Smooth muscle cell (in vitro differentiated cells): Measurements from ENCODE around the gene MMP25. TPM values are rescaled to one million over a fixed set of nuclear protein-coding genes. Genes with fewer than 3 reads are reported as not detected.

Experiments
- DNase-seq: peaks from one replicate; lab custom pipeline; 2025; ENCODE audit not compliant: unreplicated experiment; lab: John Stamatoyannopoulos, UW
- H2AFZ ChIP-seq: fragments of 200-600 bp; sonication (generic); 2 replicates; pipeline ENCODE4 v1.6.0; 2016; ENCODE audit warnings: antibody characterized with exemption, low read depth, mild to moderate bottlenecking
- H3F3A ChIP-seq: fragments of 200-600 bp; sonication (generic); 2 replicates; pipeline ENCODE4 v1.6.0; 2017; ENCODE audit warnings: antibody characterized with exemption, low read depth
- H3K27ac ChIP-seq: fragments of 200-600 bp; sonication (generic); 2 replicates; pipeline ENCODE4 v1.5.1; 2016; ENCODE audit warnings: low read depth, mild to moderate bottlenecking
- H3K27me3 ChIP-seq: fragments of 200-600 bp; sonication (generic); 2 replicates; pipeline ENCODE4 v1.6.1; 2016; ENCODE audit warnings: low read depth, mild to moderate bottlenecking
- H3K36me3 ChIP-seq: fragments of 200-600 bp; sonication (generic); 2 replicates; pipeline ENCODE4 v1.5.1; 2016; ENCODE audit warnings: low read depth
- H3K4me1 ChIP-seq: fragments of 200-600 bp; sonication (generic); 2 replicates; pipeline ENCODE4 v1.5.1; 2016; ENCODE audit warnings: low read depth
- H3K4me2 ChIP-seq: fragments of 200-600 bp; sonication (generic); 2 replicates; pipeline ENCODE4 v1.6.0; 2016; ENCODE audit warnings: mild to moderate bottlenecking
- H3K4me3 ChIP-seq: fragments of 200-600 bp; sonication (generic); 2 replicates; pipeline ENCODE4 v1.5.1; 2016; ENCODE audit warnings: mild to moderate bottlenecking
- H3K79me2 ChIP-seq: fragments of 200-600 bp; sonication (generic); 2 replicates; pipeline ENCODE4 v1.6.0; 2016; ENCODE audit warnings: low read depth, mild to moderate bottlenecking
- H3K9ac ChIP-seq: fragments of 200-600 bp; sonication (generic); 2 replicates; pipeline ENCODE4 v1.6.0; 2016; ENCODE audit warnings: low read depth
- H3K9me3 ChIP-seq: fragments of 200-600 bp; sonication (generic); replicated peaks from 2 replicates; pipeline ENCODE4 v1.5.1; 2016; ENCODE audit warnings: low read depth
- H4K20me1 ChIP-seq: fragments of 200-600 bp; sonication (generic); 2 replicates; pipeline ENCODE4 v1.6.0; 2016; ENCODE audit warnings: low read depth
- WGBS: methylation state at CpG from one replicate; pipeline ENCODE4 v1.1.7; 2016; ENCODE audit warnings: low lambda C conversion rate; 5-methylcytosine and 5-hydroxymethylcytosine counted together
- polyA plus RNA-seq: library from polyadenylated mRNA; unstranded; fragments of >200 nt; fragmentation: Nextera tagmentation; extraction: Ambion mirVana; gene quantifications from 2 replicates; pipeline ENCODE4 v1.2.1, GENCODE V29; 2016
- total RNA-seq: library from RNA; depleted of rRNA; stranded (reverse); fragments of >200 nt; gene quantifications from 2 replicates; pipeline ENCODE4 v1.2.3, GENCODE V29; 2014
- TF ChIP-seq, protein P1 (sequence below): fragments of 200-600 bp; sonication (generic); IDR thresholded peaks from 2 replicates; pipeline ENCODE4 v1.5.1; 2017; ENCODE audit warnings: borderline replicate concordance, mild to moderate bottlenecking, antibody characterized with exemption; ENCODE audit not compliant: insufficient read depth, poor library complexity, severe bottlenecking

MMP25 gene
- total and polyA plus RNA-seq, 2 experiments from 2014 or later = 0.90 to 1.3 TPM

DNA sequence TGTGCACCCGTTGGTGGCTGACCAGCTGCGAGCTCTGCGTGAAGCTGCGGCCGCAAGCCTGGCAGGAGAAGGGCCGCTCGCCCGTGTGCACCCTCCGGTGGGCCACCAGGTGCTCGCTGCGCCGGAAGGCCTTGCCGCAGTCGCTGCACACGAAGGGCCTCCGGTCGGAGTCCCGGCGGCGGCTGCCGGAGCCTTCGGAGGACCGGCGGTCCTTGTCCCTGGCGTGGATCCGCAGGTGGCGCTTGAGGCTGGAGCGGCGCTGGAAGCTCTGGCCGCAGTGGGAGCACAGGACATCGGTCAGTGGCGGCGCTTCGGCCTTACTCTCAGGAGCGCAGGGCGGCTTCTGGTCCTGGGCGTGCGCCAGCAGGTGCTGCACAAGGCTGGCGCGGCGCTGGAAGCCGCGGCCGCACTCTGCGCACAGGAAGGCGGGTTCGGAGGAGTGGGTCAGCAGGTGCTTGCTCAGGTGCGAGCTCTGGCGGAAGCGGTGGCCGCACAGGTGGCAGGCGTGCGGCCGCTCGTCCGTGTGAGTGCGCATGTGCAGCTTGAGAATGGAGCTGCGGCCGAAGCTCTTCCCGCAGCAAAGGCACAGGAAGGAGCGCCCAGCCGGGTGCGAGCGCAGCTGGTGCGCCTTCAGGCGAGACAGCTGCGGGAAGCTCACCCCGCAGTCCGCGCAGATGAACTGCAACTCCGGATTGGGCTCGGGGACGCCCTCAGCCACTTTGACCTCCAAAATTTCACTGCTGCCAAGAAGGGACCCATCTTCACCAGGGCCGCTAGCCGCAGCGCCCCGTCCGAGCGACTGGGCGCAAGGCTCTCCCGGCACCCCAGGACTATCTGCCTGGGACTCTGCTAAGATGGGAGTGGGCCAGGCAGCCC lies 43.6 kb downstream of the MMP25 start:
- Histone ChIP-seq H3K79me2 (no peaks in the 10 kb centered on the region), H3K4me3 (no peak overlapping the region), H3K27ac (no peak overlapping the region), H3K9me3 (no peaks in the 10 kb centered on the region), H3K4me1 (no peaks in the 10 kb centered on the region), H2AFZ (no peak overlapping the region), H3K36me3 (no peaks in the 10 kb centered on the region), H3K9ac (no peak overlapping the region), H3K27me3 (no peaks in the 10 kb centered on the region), H3K4me2 (no peak overlapping the region), H4K20me1 (no peaks in the 10 kb centered on the region), H3F3A (no peaks in the 10 kb centered on the region)
- TF ChIP-seq, protein P1, sequence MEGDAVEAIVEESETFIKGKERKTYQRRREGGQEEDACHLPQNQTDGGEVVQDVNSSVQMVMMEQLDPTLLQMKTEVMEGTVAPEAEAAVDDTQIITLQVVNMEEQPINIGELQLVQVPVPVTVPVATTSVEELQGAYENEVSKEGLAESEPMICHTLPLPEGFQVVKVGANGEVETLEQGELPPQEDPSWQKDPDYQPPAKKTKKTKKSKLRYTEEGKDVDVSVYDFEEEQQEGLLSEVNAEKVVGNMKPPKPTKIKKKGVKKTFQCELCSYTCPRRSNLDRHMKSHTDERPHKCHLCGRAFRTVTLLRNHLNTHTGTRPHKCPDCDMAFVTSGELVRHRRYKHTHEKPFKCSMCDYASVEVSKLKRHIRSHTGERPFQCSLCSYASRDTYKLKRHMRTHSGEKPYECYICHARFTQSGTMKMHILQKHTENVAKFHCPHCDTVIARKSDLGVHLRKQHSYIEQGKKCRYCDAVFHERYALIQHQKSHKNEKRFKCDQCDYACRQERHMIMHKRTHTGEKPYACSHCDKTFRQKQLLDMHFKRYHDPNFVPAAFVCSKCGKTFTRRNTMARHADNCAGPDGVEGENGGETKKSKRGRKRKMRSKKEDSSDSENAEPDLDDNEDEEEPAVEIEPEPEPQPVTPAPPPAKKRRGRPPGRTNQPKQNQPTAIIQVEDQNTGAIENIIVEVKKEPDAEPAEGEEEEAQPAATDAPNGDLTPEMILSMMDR = no peak
- no peak for DNase-seq
- 97% methylated on average over 72 of the region's 81 CpGs for WGBS

GRCh38 chr16:3091551-3091950 lies 45.2 kb downstream of the MMP25 start:
- Histone ChIP-seq H3K79me2 (no peaks in the 10 kb centered on the region), H2AFZ (no peak overlapping the region), H3K4me1 (no peaks in the 10 kb centered on the region), H3K9me3 (no peaks in the 10 kb centered on the region), H3F3A (no peaks in the 10 kb centered on the region), H3K4me3 (no peak overlapping the region), H3K36me3 (no peaks in the 10 kb centered on the region), H3K9ac (no peak overlapping the region), H3K27ac (no peak overlapping the region), H3K4me2 (no peak overlapping the region), H4K20me1 (no peaks in the 10 kb centered on the region), H3K27me3 (no peaks in the 10 kb centered on the region)
- 93% methylated on average over 8 of the region's 8 CpGs for WGBS
- TF ChIP-seq, protein P1 = no peak
- DNase-seq = no peak

DNA sequence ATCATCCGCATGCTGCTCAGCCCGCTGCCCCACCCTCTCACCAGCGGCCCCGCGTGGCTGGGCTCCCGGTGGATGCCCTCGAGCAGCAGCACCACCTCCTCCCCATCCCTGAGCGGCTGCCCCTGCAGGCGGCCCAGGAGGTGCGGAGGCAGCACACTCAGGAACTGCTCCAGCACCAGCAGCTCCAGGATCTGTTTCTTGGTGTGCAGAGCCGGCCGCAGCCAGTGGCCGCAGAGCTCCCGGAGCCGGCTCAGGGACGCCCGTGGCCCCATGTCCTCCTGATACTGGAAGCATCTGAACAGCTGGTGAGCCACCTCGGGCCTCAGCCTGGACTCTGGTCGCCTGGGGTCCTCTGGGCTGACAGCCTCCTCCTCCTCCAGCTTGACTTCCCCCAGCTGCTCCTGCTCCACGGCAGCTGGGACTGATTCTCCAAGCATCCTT lies 46.2 kb downstream of the MMP25 start:
- H3F3A ChIP-seq = no peaks in the 10 kb centered on the region
- H3K4me2 ChIP-seq = no peak overlapping the region
- H3K36me3 ChIP-seq = no peaks in the 10 kb centered on the region
- H2AFZ ChIP-seq = no peak overlapping the region
- H3K27ac ChIP-seq = no peak overlapping the region
- H4K20me1 ChIP-seq = no peaks in the 10 kb centered on the region
- no peaks in the 10 kb centered on the region for H3K79me2 ChIP-seq
- DNase-seq = no peak
- H3K27me3 ChIP-seq = no peaks in the 10 kb centered on the region
- H3K9me3 ChIP-seq = no peaks in the 10 kb centered on the region
- H3K4me3 ChIP-seq = no peak overlapping the region
- no peaks in the 10 kb centered on the region for H3K4me1 ChIP-seq
- TF ChIP-seq, protein P1 = no peak
- WGBS = 85% methylated on average over 20 of the region's 20 CpGs
- no peak overlapping the region for H3K9ac ChIP-seq
